Mesenchymal stem cell (in vitro differentiated cells and primary cell): ENCODE measurements around the gene DIPK1A. TPM values are rescaled to one million over a fixed set of nuclear protein-coding genes. Genes with fewer than 3 reads are reported as not detected.
A peak's percentile ranks its signal among the peaks of the same experiment; 100 is the strongest.

Experiments used
- DNase-seq: peaks from one replicate; pipeline ENCODE4 v3.0.0-alpha.2; 2013
- H2AFZ ChIP-seq: one replicate; pipeline ENCODE4 v1.6.1; 2013; ENCODE audit warnings: low read depth, mild to moderate bottlenecking, control low read depth, inconsistent platforms, low read length, moderate library complexity
- H2AK5ac ChIP-seq: 2 replicates; pipeline ENCODE4 v1.6.1; 2013; ENCODE audit warnings: low read length, moderate library complexity, mild to moderate bottlenecking, inconsistent platforms; ENCODE audit not compliant: severe bottlenecking
- H2BK120ac ChIP-seq: one replicate; pipeline ENCODE4 v1.6.1; 2013; ENCODE audit warnings: low read depth, mild to moderate bottlenecking, inconsistent platforms, low read length, moderate library complexity
- H2BK12ac ChIP-seq, 2 experiments: one replicate each; pipeline ENCODE4 v1.6.1; 2013; ENCODE audit warnings: inconsistent platforms in 2 of 2, low read length in 2 of 2, mild to moderate bottlenecking in 2 of 2, moderate library complexity in 2 of 2, control low read depth in 1 of 2
- H2BK15ac ChIP-seq: one replicate; pipeline ENCODE4 v1.6.1; 2013; ENCODE audit warnings: mild to moderate bottlenecking, low read depth, inconsistent platforms; ENCODE audit not compliant: poor library complexity, severe bottlenecking
- H2BK5ac ChIP-seq: 2 replicates; pipeline ENCODE4 v1.6.1; 2013; ENCODE audit warnings: low read depth, mild to moderate bottlenecking, low read length, control low read depth, inconsistent platforms; ENCODE audit not compliant: poor library complexity, severe bottlenecking
- H3K14ac ChIP-seq, 2 experiments: one replicate each; pipeline ENCODE4 v1.6.1; 2013; ENCODE audit warnings: inconsistent platforms in 2 of 2, low read length in 2 of 2, control low read depth in 1 of 2, mild to moderate bottlenecking in 1 of 2, moderate library complexity in 1 of 2
- H3K18ac ChIP-seq, 2 experiments: one replicate each; pipeline ENCODE4 v1.6.1; 2013; ENCODE audit warnings: inconsistent platforms in 2 of 2, low read length in 2 of 2, control low read depth in 1 of 2, low read depth in 1 of 2, mild to moderate bottlenecking in 1 of 2
- H3K23ac ChIP-seq, 2 experiments: one replicate each; pipeline ENCODE4 v1.6.1; 2013; ENCODE audit warnings: inconsistent platforms in 2 of 2, low read length in 2 of 2, mild to moderate bottlenecking in 2 of 2, moderate library complexity in 2 of 2, control low read depth in 1 of 2
- H3K27ac ChIP-seq: 2 replicates; pipeline ENCODE4 v1.5.1; 2013; ENCODE audit warnings: mild to moderate bottlenecking, moderate library complexity, low read length, control low read depth, inconsistent platforms; ENCODE audit not compliant: poor library complexity, severe bottlenecking
- H3K27me3 ChIP-seq, 2 experiments: 2 replicates each; pipeline versions ENCODE4 v1.6.1 to v1.7.0; 2013; ENCODE audit warnings: low read length in 2 of 2, mild to moderate bottlenecking in 2 of 2, moderate library complexity in 2 of 2, control low read depth in 1 of 2, inconsistent platforms in 1 of 2; ENCODE audit not compliant: control insufficient read depth in 1 of 2, insufficient read depth in 1 of 2
- H3K36me3 ChIP-seq, 2 experiments: 2 replicates each; pipeline versions ENCODE4 v1.6.1 to v1.7.0; 2013; ENCODE audit warnings: low read length in 2 of 2, control low read depth in 1 of 2, inconsistent platforms in 1 of 2, low read depth in 1 of 2, mild to moderate bottlenecking in 1 of 2; ENCODE audit not compliant: insufficient read depth in 2 of 2, control insufficient read depth in 1 of 2
- H3K4ac ChIP-seq, 2 experiments: one replicate each; pipeline ENCODE4 v1.6.1; 2013; ENCODE audit warnings: inconsistent platforms in 2 of 2, low read length in 2 of 2, mild to moderate bottlenecking in 2 of 2, moderate library complexity in 2 of 2, control low read depth in 1 of 2, low read depth in 1 of 2
- H3K4me1 ChIP-seq: 2 replicates; pipeline ENCODE4 v1.6.1; 2013; ENCODE audit warnings: low read depth, low read length, control low read depth; ENCODE audit not compliant: control insufficient read depth, insufficient read depth
- H3K4me2 ChIP-seq: 2 replicates; pipeline ENCODE4 v1.6.1; 2013; ENCODE audit warnings: low read length, mild to moderate bottlenecking, inconsistent platforms; ENCODE audit not compliant: poor library complexity, severe bottlenecking
- H3K4me3 ChIP-seq, 2 experiments: 2 replicates each; pipeline versions ENCODE4 v1.5.1 to v1.7.0; 2013; ENCODE audit warnings: low read length in 2 of 2, mild to moderate bottlenecking in 2 of 2, control low read depth in 1 of 2, low read depth in 1 of 2; ENCODE audit not compliant: insufficient read depth in 1 of 2
- H3K79me1 ChIP-seq: replicated peaks from 2 replicates; pipeline ENCODE4 v1.6.1; 2013; ENCODE audit warnings: mild to moderate bottlenecking, control low read depth, low read length, inconsistent platforms; ENCODE audit not compliant: poor library complexity, severe bottlenecking
- H3K9ac ChIP-seq: 2 replicates; pipeline ENCODE4 v1.7.0; 2013; ENCODE audit warnings: mild to moderate bottlenecking, low read length, moderate library complexity
- H3K9me3 ChIP-seq: 2 replicates; pipeline ENCODE4 v1.7.0; 2013; ENCODE audit warnings: mild to moderate bottlenecking, low read length; ENCODE audit not compliant: control insufficient read depth
- H4K8ac ChIP-seq: one replicate; pipeline ENCODE4 v1.6.1; 2013; ENCODE audit warnings: inconsistent platforms, mild to moderate bottlenecking, low read length, moderate library complexity
- H4K91ac ChIP-seq: one replicate; pipeline ENCODE4 v1.6.1; 2013; ENCODE audit warnings: mild to moderate bottlenecking, low read length, inconsistent platforms
- WGBS: methylation state at CpG from one replicate; pipeline ENCODE4 v1.1.7; 2013; ENCODE audit warnings: mixed read lengths; 5-methylcytosine and 5-hydroxymethylcytosine counted together
- polyA plus RNA-seq, 2 experiments: library from polyadenylated mRNA; stranded (reverse); fragments of 200-250 nt; gene quantifications; one replicate each; pipeline ENCODE4 v1.2.3, GENCODE V29; 2013

Gene DIPK1A
- 10.2 TPM for polyA plus RNA-seq (2013, experiment 1 of 2)
- 10.1 TPM for polyA plus RNA-seq (2013, experiment 2 of 2)

- Histone ChIP-seq H2BK15ac (peak within 1 kb of the TSS; percentile 93), H3K9ac (peak within 1 kb of the TSS; percentile 96), H3K27me3 (peaks cover 9 to 20% of the 10 kb centered on the region in 2 experiments), H3K36me3 (no peaks in the 10 kb centered on the region), H3K9me3 (no peaks in the 10 kb centered on the region), H2BK12ac (peak within 1 kb of the TSS in 1 of 2 experiments; percentile 94), H3K4me3 (peak within 1 kb of the TSS; percentile 90 to 91), H3K27ac (peak within 1 kb of the TSS; percentile 25), H3K4me2 (peak within 1 kb of the TSS; percentile 88), H2AFZ (peak within 1 kb of the TSS; percentile 94), H3K4me1 (peaks cover 2% of the 10 kb centered on the region), H4K91ac (peak within 1 kb of the TSS; percentile 92), H3K79me1 (no peaks in the 10 kb centered on the region), H3K14ac (peak within 1 kb of the TSS in 1 of 2 experiments; percentile 99), H2BK5ac (peak within 1 kb of the TSS; percentile 49), H2BK120ac (peak within 1 kb of the TSS; percentile 76), H3K23ac (peak within 1 kb of the TSS in 1 of 2 experiments; percentile 94), H2AK5ac (no peak within 1 kb of the TSS), H3K18ac (peak within 1 kb of the TSS; percentile 91 to 98), H4K8ac (peak within 1 kb of the TSS; percentile 70), H3K4ac (peak within 1 kb of the TSS; percentile 73 to 97)
- under 1% methylated on average over 31 of the region's 103 CpGs for WGBS
- peak; percentile 79 for DNase-seq
These were observed at the start of gene DIPK1A for GRCh38 chr1:92961131-92961895. TSS of gene DIPK1A (minus strand) at chr1:92961462. CDS start at chr1:92961429, 33 bp downstream.

- 62% methylated on average over 6 of the region's 6 CpGs for whole genome bisulfite sequencing
- Histone ChIP-seq H4K8ac (no peak overlapping the region), H3K4me3 (no peak overlapping the region), H2BK12ac (no peak overlapping the region), H3K9me3 (no peaks in the 10 kb centered on the region), H3K14ac (no peak overlapping the region), H3K27me3 (peaks cover 13 to 17% of the 10 kb centered on the region in 2 experiments), H3K36me3 (no peaks in the 10 kb centered on the region), H3K27ac (no peak overlapping the region), H3K4ac (no peak overlapping the region), H3K9ac (no peak overlapping the region), H3K4me1 (no peaks in the 10 kb centered on the region), H4K91ac (no peak overlapping the region), H3K23ac (no peak overlapping the region), H3K79me1 (no peaks in the 10 kb centered on the region), H3K4me2 (no peak overlapping the region), H2BK5ac (no peak overlapping the region), H3K18ac (no peak overlapping the region), H2AK5ac (no peak overlapping the region), H2BK15ac (no peak overlapping the region), H2BK120ac (no peak overlapping the region), H2AFZ (no peak overlapping the region)
- no peak for DNase-seq
These were observed 46.8 kb upstream of the DIPK1A start for GRCh38 chr1:93007941-93008577.

GRCh38 chr1:93005252-93005598 is 44.0 kb upstream of the DIPK1A start:
- no peaks in the 10 kb centered on the region for H3K79me1 ChIP-seq

GRCh38 chr1:93004566-93005251 is 43.4 kb upstream of the DIPK1A start:
- no peak overlapping the region for H4K8ac ChIP-seq
- H3K4ac ChIP-seq: no peak overlapping the region
- H3K4me2 ChIP-seq: no peak overlapping the region
- no peak overlapping the region for H3K9ac ChIP-seq
- H3K27me3 ChIP-seq: peaks cover 17 to 33% of the 10 kb centered on the region in 2 experiments
- no peak overlapping the region for H3K14ac ChIP-seq
- H2BK12ac ChIP-seq: no peak overlapping the region
- H2BK120ac ChIP-seq: no peak overlapping the region
- H3K9me3 ChIP-seq: no peaks in the 10 kb centered on the region
- whole genome bisulfite sequencing: 95% methylated on average over 4 of the region's 5 CpGs
- no peaks in the 10 kb centered on the region for H3K36me3 ChIP-seq
- DNase-seq: no peak
- H2BK5ac ChIP-seq: no peak overlapping the region
- H4K91ac ChIP-seq: no peak overlapping the region
- no peak overlapping the region for H2AFZ ChIP-seq
- no peak overlapping the region for H3K18ac ChIP-seq
- H3K79me1 ChIP-seq: no peaks in the 10 kb centered on the region
- no peak overlapping the region for H2AK5ac ChIP-seq
- H3K4me3 ChIP-seq: no peak overlapping the region
- H3K4me1 ChIP-seq: no peaks in the 10 kb centered on the region
- no peak overlapping the region for H3K23ac ChIP-seq
- H3K27ac ChIP-seq: no peak overlapping the region
- H2BK15ac ChIP-seq: no peak overlapping the region

More at GRCh38 chr1:93005252-93005598, 44.0 kb upstream of the DIPK1A start:
- no peak overlapping the region for H3K4me2 ChIP-seq
- H3K27ac ChIP-seq: no peak overlapping the region
- H3K23ac ChIP-seq: no peak overlapping the region
- H3K4ac ChIP-seq: no peak overlapping the region
- no peak for DNase-seq
- no peak overlapping the region for H3K9ac ChIP-seq
- H3K27me3 ChIP-seq: peaks cover 17 to 32% of the 10 kb centered on the region in 2 experiments
- no peak overlapping the region for H3K14ac ChIP-seq
- no peaks in the 10 kb centered on the region for H3K4me1 ChIP-seq
- no peak overlapping the region for H4K8ac ChIP-seq
- no peak overlapping the region for H3K18ac ChIP-seq
- H2BK120ac ChIP-seq: no peak overlapping the region
- H3K4me3 ChIP-seq: no peak overlapping the region
- H2AFZ ChIP-seq: no peak overlapping the region
- H3K36me3 ChIP-seq: no peaks in the 10 kb centered on the region
- H2AK5ac ChIP-seq: no peak overlapping the region
- H2BK12ac ChIP-seq: no peak overlapping the region
- H3K9me3 ChIP-seq: no peaks in the 10 kb centered on the region
- no CpG with 5 or more reads among the region's 1 CpG for WGBS
- no peak overlapping the region for H4K91ac ChIP-seq
- H2BK15ac ChIP-seq: no peak overlapping the region
- no peak overlapping the region for H2BK5ac ChIP-seq
